HCT116 (cell line): ENCODE data around the gene ACHE. TPM values are rescaled to one million over a fixed set of nuclear protein-coding genes. Genes with fewer than 3 reads are reported as not detected.

Experiments
- ATAC-seq: fragments of 200-7000 bp; cut with Tn5 transposase; 2 replicates; pipeline ENCODE4 v1.9.1; 2020; ENCODE audit warnings: mild to moderate bottlenecking, moderate library complexity
- BruUV-seq: library from RNA; stranded (reverse); fragments of 400-500 nt; replicated peaks from 2 replicates; lab custom pipeline; 2021; lab: Mats Ljungman, UMichigan
- CTCF ChIA-PET: fragments of 300-600 bp; sonication (Branson Sonifier 250); formaldehyde crosslinking; loops from one replicate; lab custom pipeline; 2021; ENCODE audit warnings: antibody characterized with exemption; lab: Charles Lee
- POLR2A ChIA-PET: fragments of 300-600, 350-600 bp; sonication (Branson Sonifier 250); formaldehyde crosslinking; loops from one replicate; lab custom pipeline; 2021; ENCODE audit warnings: antibody characterized with exemption; lab: Charles Lee
- RAD21 ChIA-PET, 2 experiments: fragments of 300-600 bp; sonication (Branson Sonifier 250); formaldehyde crosslinking; loops; one replicate each; lab custom pipeline; 2023; ENCODE audit warnings: low total read pairs in 2 of 2; ENCODE audit not compliant: uncharacterized antibody in 2 of 2, unreplicated experiment in 2 of 2, low non-redundant PET in 1 of 2; lab: Charles Lee
- DNase-seq: peaks from one replicate; pipeline ENCODE4 v3.0.0-alpha.2; 2010; ENCODE audit warnings: low read depth, low spot score
- H2AFZ ChIP-seq: fragments of 200-600 bp; shearing (Covaris generic), sonication (generic); 2 replicates; pipeline ENCODE4 v1.6.1; 2017; ENCODE audit warnings: low read depth, mixed run types, mixed read lengths, antibody characterized with exemption, low read length; ENCODE audit not compliant: poor library complexity, severe bottlenecking
- H3K27ac ChIP-seq: 2 replicates; pipeline ENCODE4 v1.5.1; 2012; ENCODE audit warnings: low read depth, low read length
- H3K27me3 ChIP-seq: fragments of 200-600 bp; sonication (generic); 2 replicates; pipeline ENCODE4 v1.6.1; 2016; ENCODE audit warnings: mixed run types, low read length, mixed read lengths; ENCODE audit not compliant: insufficient read depth
- H3K36me3 ChIP-seq, 2 experiments: fragments of 200-500 bp in 1 of 2; fragments of 200-600 bp in 1 of 2; sonication (Bioruptor generic) in 1 of 2; sonication (generic) in 1 of 2; 2 replicates each; pipeline versions ENCODE4 v1.5.1 to v1.6.1; 2014 to 2016; ENCODE audit warnings: low read length in 2 of 2, inconsistent platforms in 1 of 2, mixed read lengths in 1 of 2, mixed run types in 1 of 2; ENCODE audit not compliant: insufficient read depth in 2 of 2, control insufficient read depth in 1 of 2
- H3K4me1 ChIP-seq, 2 experiments: fragments of 200-600 bp in 1 of 2; sonication (generic) in 1 of 2; 2 replicates each; pipeline versions ENCODE4 v1.5.1 to v1.6.1; 2012 to 2017; ENCODE audit warnings: low read length in 2 of 2, inconsistent platforms in 1 of 2, mild to moderate bottlenecking in 1 of 2, mixed read lengths in 1 of 2, mixed run types in 1 of 2, moderate library complexity in 1 of 2; ENCODE audit not compliant: insufficient read depth in 2 of 2, control insufficient read depth in 1 of 2
- H3K4me2 ChIP-seq: fragments of 200-600 bp; sonication (generic); 2 replicates; pipeline ENCODE4 v1.6.1; 2017; ENCODE audit warnings: mixed run types, low read length, mixed read lengths
- H3K4me3 ChIP-seq, 2 experiments: fragments of 200-600 bp in 1 of 2; sonication (generic) in 1 of 2; replicated peaks in 1 of 2; 2 replicates each; pipeline ENCODE4 v1.5.1; 2011 to 2016; ENCODE audit warnings: low read length in 2 of 2, control low read depth in 1 of 2, low read depth in 1 of 2, mild to moderate bottlenecking in 1 of 2, mixed read lengths in 1 of 2, mixed run types in 1 of 2
- H3K79me2 ChIP-seq: fragments of 200-600 bp; sonication (generic); 2 replicates; pipeline ENCODE4 v1.6.1; 2017; ENCODE audit warnings: mild to moderate bottlenecking, mixed run types, low read length, moderate library complexity, mixed read lengths; ENCODE audit not compliant: insufficient read depth
- H3K9ac ChIP-seq: fragments of 200-600 bp; sonication (generic); 2 replicates; pipeline ENCODE4 v1.6.1; 2016; ENCODE audit warnings: low read length, mixed read lengths
- H3K9me2 ChIP-seq: fragments of 200-600 bp; sonication (generic), shearing (Covaris generic); 2 replicates; pipeline ENCODE4 v1.6.1; 2017; ENCODE audit warnings: mixed run types, mild to moderate bottlenecking, moderate library complexity; ENCODE audit not compliant: insufficient read depth
- H3K9me3 ChIP-seq, 2 experiments: fragments of 200-500 bp in 1 of 2; fragments of 200-600 bp in 1 of 2; sonication (Bioruptor generic) in 1 of 2; sonication (generic) in 1 of 2; 2 replicates each; pipeline ENCODE4 v1.6.1; 2014 to 2017; ENCODE audit warnings: low read length in 2 of 2, mixed read lengths in 2 of 2, inconsistent platforms in 1 of 2, low read depth in 1 of 2, mild to moderate bottlenecking in 1 of 2, mixed run types in 1 of 2, moderate library complexity in 1 of 2; ENCODE audit not compliant: control insufficient read depth in 1 of 2, insufficient read depth in 1 of 2
- H4K20me1 ChIP-seq: fragments of 200-600 bp; sonication (generic), shearing (Covaris generic); 2 replicates; pipeline ENCODE4 v1.6.1; 2017; ENCODE audit warnings: mixed run types, mild to moderate bottlenecking, moderate library complexity; ENCODE audit not compliant: insufficient read depth
- EGR1 ChIP-seq: IDR thresholded peaks from 2 replicates; pipeline ENCODE4 v1.6.1; 2012; ENCODE audit warnings: low read depth
- EZH2phosphoT487 ChIP-seq: fragments of 200-600 bp; IDR thresholded peaks from 2 replicates; pipeline ENCODE4 v1.6.1; 2018; ENCODE audit warnings: antibody characterized with exemption, borderline replicate concordance
- JUND ChIP-seq: IDR thresholded peaks from 2 replicates; pipeline ENCODE4 v1.6.1; 2012
- POLR2A ChIP-seq: IDR thresholded peaks from 2 replicates; pipeline ENCODE4 v1.7.0; 2011; ENCODE audit warnings: borderline replicate concordance; ENCODE audit not compliant: insufficient read depth, insufficient read length; ENCODE audit errors: extremely low read depth
- POLR2AphosphoS5 ChIP-seq: IDR thresholded peaks from 2 replicates; pipeline ENCODE4 v1.6.1; 2011; ENCODE audit warnings: mild to moderate bottlenecking, low read depth, low read length, moderate library complexity
- RAD21 ChIP-seq: IDR thresholded peaks from 2 replicates; pipeline ENCODE4 v1.6.1; 2012; ENCODE audit warnings: low read depth, mild to moderate bottlenecking
- YY1 ChIP-seq: IDR thresholded peaks from 2 replicates; pipeline ENCODE4 v1.6.1; 2011; ENCODE audit warnings: low read length, low read depth, moderate library complexity, mild to moderate bottlenecking; ENCODE audit not compliant: insufficient replicate concordance; ENCODE audit errors: extremely low read depth
- ZNF274 ChIP-seq: fragments of 200-500 bp; sonication (Bioruptor generic); IDR thresholded peaks from 2 replicates; pipeline ENCODE4 v1.6.1; 2014; ENCODE audit warnings: mild to moderate bottlenecking, low read depth, low read length, inconsistent platforms
- intact Hi-C: fragments of 100-400 bp; cut with micrococcal nuclease; formaldehyde crosslinking; loops from 2 replicates; pipeline ENCODE4 v1.10.0; 2022
- total RNA-seq: library from RNA; stranded (reverse); gene quantifications from one replicate; pipeline ENCODE4 v1.2.1, GENCODE V29; 2021; ENCODE audit not compliant: unreplicated experiment
- TF ChIP-seq, protein P1 (sequence below): IDR thresholded peaks from 2 replicates; pipeline ENCODE4 v1.6.1; 2011; ENCODE audit warnings: mild to moderate bottlenecking, low read length, moderate library complexity; ENCODE audit not compliant: insufficient replicate concordance; ENCODE audit errors: extremely low read depth
- TF ChIP-seq, protein P2 (sequence below), 3 experiments: fragments of 200-600 bp in 1 of 3; sonication (generic) in 1 of 3; IDR thresholded peaks in 2 of 3; conservative IDR thresholded peaks in 1 of 3; 2 replicates each; pipeline ENCODE4 v1.5.1; 2012 to 2017; ENCODE audit warnings: low read depth in 2 of 3, low read length in 2 of 3, antibody characterized with exemption in 1 of 3, borderline replicate concordance in 1 of 3, control low read depth in 1 of 3, mild to moderate bottlenecking in 1 of 3, mixed read lengths in 1 of 3, mixed run types in 1 of 3, moderate library complexity in 1 of 3; ENCODE audit not compliant: insufficient read depth in 1 of 3
- TF ChIP-seq, protein P3 (sequence below): IDR thresholded peaks from 2 replicates; pipeline ENCODE4 v1.6.1; 2012

Gene ACHE
- total RNA-seq, 1 experiment from 2014 or later, result 1.8 TPM

DNA sequence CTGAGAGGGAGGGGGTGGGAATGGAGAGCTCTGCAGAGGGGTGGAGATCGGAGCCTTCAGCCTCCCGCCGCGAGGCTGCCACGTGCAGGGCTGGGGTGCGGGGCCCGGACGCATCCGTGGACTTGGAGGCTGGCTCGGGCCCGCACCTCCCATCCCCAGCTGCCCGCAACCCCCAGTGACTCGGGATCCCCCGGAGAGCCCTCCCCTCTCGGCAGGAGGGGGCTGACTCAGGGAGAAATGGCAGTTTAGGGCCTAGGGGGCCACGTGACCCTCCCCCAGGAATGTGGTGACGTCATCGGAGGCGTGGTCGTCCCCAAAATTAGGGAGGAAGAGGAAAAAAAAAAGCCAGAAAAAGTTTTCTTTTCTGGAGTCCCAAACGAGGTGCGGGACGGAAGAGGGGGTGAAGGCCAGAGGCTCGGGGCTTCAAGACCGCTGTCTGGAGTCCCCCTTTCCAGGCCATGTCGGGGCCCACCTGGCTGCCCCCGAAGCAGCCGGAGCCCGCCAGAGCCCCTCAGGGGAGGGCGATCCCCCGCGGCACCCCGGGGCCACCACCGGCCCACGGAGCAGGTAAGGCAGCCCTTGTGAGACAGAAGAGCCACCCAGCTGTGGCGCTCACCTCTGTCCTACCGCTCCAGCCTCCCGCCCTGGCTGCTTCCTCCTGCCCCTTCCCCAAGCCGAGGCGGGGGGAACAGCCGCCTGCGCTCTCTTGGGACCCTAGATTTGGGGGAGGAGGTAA is 28.5 kb downstream of the ACHE start, which contains the start of gene TRIP6:
Gene TRIP6, plus strand, starts transcription at position 348 of the 736 bp plus-strand sequence. Its CDS starts 111 bp downstream, at position 459.
- POLR2A ChIA-PET, result interaction anchor here (0.7 to 1.1 kb wide), 3 partner anchors 8 to 23 kb away, joined by 4 to 5 read pairs (median 5); partner anchors contain the start of genes SLC12A9, SRRT and UFSP1

More for the DNA sequence above, 28.5 kb downstream of the ACHE start, which contains the start of gene TRIP6:
- Histone ChIP-seq H3K36me3 (peaks cover 9 to 13% of the 10 kb centered on the region in 2 experiments; a peak in 2 of 4 replicates), H3K4me3 (peak within 1 kb of the TSS; percentile 90 to 95), H3K27ac (peak within 1 kb of the TSS; percentile 100), H3K9ac (peak within 1 kb of the TSS; percentile 99), H3K9me2 (no peaks in the 10 kb centered on the region), H3K4me2 (peak within 1 kb of the TSS; percentile 89), H2AFZ (no peak within 1 kb of the TSS), H3K79me2 (peaks cover 42% of the 10 kb centered on the region), H3K27me3 (no peaks in the 10 kb centered on the region), H3K9me3 (no peaks in the 10 kb centered on the region), H3K4me1 (peaks cover 25 to 39% of the 10 kb centered on the region in 2 experiments), H4K20me1 (no peaks in the 10 kb centered on the region)
- peak; percentile 68 for DNase-seq
- ATAC-seq, result peak; percentile 54
- ChIA-PET CTCF (no interaction called here), RAD21 (no interaction called here)
- TF ChIP-seq RAD21 (no peak), POLR2AphosphoS5 (peak; percentile 67; the same call in 1 of the 2 replicates), POLR2A (peak; percentile 18), YY1 (peak; percentile 69), JUND (no peak), EZH2phosphoT487 (no peak), ZNF274 (no peak), EGR1 (no peak)
- TF ChIP-seq, protein P1, sequence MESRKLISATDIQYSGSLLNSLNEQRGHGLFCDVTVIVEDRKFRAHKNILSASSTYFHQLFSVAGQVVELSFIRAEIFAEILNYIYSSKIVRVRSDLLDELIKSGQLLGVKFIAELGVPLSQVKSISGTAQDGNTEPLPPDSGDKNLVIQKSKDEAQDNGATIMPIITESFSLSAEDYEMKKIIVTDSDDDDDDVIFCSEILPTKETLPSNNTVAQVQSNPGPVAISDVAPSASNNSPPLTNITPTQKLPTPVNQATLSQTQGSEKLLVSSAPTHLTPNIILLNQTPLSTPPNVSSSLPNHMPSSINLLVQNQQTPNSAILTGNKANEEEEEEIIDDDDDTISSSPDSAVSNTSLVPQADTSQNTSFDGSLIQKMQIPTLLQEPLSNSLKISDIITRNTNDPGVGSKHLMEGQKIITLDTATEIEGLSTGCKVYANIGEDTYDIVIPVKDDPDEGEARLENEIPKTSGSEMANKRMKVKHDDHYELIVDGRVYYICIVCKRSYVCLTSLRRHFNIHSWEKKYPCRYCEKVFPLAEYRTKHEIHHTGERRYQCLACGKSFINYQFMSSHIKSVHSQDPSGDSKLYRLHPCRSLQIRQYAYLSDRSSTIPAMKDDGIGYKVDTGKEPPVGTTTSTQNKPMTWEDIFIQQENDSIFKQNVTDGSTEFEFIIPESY, result no peak
- TF ChIP-seq, protein P2, sequence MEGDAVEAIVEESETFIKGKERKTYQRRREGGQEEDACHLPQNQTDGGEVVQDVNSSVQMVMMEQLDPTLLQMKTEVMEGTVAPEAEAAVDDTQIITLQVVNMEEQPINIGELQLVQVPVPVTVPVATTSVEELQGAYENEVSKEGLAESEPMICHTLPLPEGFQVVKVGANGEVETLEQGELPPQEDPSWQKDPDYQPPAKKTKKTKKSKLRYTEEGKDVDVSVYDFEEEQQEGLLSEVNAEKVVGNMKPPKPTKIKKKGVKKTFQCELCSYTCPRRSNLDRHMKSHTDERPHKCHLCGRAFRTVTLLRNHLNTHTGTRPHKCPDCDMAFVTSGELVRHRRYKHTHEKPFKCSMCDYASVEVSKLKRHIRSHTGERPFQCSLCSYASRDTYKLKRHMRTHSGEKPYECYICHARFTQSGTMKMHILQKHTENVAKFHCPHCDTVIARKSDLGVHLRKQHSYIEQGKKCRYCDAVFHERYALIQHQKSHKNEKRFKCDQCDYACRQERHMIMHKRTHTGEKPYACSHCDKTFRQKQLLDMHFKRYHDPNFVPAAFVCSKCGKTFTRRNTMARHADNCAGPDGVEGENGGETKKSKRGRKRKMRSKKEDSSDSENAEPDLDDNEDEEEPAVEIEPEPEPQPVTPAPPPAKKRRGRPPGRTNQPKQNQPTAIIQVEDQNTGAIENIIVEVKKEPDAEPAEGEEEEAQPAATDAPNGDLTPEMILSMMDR (IDR thresholded peaks at IDR 0.05 in 2 of 3, conservative IDR thresholded peaks at IDR 0.05 in 1 of 3; ENCODE audit: borderline replicate concordance in 1 of 3, insufficient read depth in 1 of 3, low read depth in 2 of 3, low read length in 2 of 3), result no peak
- TF ChIP-seq, protein P3, sequence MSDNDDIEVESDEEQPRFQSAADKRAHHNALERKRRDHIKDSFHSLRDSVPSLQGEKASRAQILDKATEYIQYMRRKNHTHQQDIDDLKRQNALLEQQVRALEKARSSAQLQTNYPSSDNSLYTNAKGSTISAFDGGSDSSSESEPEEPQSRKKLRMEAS, result no peak
- BruUV-seq, result TSS peak; percentile 77
- intact Hi-C loops, result no loop called here
